ELR (cell line): Measurements from ENCODE around the gene SPATA3.
A peak's percentile ranks its signal among the peaks of the same experiment; 100 is the strongest.
"Not testable (repeated sequence)": the region's sequence is repeated elsewhere in the genome, so short reads cannot be mapped to it uniquely, and the experiment has no call there.

Source experiments
- DNase-seq: peaks from one replicate; pipeline ENCODE4 v3.0.0-alpha.2; 2015; ENCODE audit warnings: low read depth

SPATA3 gene

DNA sequence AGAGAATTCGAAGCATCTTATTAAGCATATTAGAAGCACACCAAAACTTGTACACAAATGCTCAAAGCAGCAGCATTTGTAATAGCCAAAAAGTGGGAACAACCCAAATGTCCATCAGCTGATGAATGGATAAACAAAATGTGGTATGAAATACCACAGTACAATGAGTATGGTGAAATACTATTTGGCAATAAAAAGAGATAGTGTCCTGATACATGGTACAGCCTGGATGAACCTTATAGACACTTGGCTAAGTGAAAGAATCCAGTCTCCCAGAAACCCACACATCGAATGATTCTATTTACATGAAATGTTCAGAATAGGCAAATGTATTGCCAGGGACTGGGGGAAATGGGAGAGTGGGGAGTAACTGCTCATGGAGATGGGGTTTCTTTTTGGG lies 3.0 kb downstream of the SPATA3 start:
- no peak for DNase-seq

DNA sequence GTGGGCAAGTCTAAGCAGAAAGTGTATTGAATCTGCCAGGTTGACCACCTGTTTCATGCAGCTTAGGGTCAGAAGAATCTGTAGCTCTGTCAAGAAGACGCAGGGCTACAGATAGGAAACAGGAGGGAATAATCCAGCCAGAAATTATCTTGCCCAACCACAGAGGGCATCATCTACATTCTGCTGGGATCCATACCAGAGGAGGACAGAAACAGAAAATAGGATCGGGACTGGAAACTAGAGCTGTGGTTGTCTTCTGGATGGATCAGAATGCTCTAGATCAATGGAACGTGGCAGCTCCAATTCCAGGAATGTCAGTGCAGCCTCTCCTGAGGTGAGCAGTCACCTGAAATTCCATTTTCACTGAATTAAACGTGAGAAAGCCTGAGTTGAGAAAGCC lies 3.6 kb downstream of the SPATA3 start:
- no peak for DNase-seq

GRCh38 chr2:231000211-231000904 lies 4.4 kb downstream of the SPATA3 start:
- DNase-seq = no peak

- DNase-seq = no peak
These were observed 5.1 kb downstream of the SPATA3 start for GRCh38 chr2:231001036-231001435.

GRCh38 chr2:231001921-231002320 lies 6.0 kb downstream of the SPATA3 start:
- no peak for DNase-seq

- no peak for DNase-seq
These were observed 6.7 kb downstream of the SPATA3 start for GRCh38 chr2:231002641-231003040.

DNA sequence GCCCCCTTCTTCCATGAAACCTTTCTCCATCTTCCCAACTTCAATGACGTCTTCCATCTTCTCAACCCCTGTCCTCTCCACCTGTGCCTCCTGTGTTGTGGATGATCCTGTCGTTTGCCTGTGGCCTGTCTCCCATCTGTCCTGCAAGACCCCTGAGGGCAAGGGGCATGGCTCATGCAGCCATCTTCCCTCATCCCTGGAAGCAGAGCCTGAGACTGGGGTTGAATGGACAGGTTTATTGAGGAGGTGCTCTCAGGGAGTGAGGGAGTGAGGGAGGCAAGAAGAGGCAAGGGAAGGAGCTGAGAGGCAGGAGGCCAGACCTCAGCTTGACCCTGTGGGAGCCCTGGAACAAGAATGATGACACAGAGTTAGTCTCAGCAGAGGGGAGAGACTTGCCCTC lies 7.3 kb downstream of the SPATA3 start:
- no peak for DNase-seq

DNA sequence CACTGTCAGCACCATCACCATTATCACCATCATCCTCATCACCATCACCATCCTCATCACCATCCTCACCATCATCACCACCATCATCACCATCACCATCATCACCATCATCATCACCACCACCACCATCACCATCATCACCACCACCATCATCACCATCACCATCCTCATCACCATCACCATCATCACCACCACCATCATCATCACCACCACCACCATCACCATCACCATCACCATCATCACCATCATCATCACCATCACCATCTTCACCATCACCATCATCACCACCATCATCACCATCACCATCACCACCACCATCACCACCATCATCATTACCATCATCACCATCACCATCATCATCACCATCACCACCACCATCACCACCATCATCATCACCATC lies 9.0 kb downstream of the SPATA3 start:
- not testable (repeated sequence) for DNase-seq

DNA sequence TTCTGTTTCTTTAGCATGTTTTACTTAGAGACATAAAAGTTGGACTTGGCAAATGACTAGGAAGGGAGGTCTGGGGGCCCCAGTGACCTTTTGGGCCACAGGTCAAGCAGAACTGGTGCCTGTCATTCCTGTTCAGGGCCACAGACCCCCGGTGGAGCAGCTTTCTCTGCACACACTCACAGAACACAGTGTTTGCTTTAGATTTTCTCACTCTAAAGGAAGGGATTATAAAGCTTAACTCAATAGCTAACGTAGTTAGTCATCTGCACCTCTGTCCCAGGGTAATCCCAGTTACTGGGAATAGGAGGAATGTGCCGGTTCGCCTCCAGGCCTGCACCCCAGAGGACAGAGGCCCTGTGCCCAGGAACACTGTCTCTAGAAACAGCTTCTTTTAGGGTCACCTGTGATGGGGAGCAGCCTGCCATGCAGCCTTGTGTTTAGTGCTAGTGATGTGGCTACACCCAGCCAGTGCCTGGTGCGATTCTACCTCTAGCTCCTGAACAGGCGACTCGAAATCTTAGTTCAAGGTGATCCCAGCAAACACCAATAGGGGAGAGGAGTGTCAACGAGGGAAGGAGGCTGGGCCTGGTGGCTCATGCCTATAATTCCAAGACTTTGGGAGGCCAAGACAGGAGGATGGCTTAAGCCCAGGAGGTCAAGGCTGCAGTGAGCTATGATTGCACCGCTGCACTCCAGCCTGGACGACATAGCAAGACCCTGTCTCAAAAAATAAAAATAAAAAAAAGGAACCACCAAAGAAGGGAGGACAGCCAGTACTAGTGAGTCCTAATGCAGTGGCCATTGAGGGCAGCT lies 11.6 kb downstream of the SPATA3 start:
- DNase-seq = no peak

DNA sequence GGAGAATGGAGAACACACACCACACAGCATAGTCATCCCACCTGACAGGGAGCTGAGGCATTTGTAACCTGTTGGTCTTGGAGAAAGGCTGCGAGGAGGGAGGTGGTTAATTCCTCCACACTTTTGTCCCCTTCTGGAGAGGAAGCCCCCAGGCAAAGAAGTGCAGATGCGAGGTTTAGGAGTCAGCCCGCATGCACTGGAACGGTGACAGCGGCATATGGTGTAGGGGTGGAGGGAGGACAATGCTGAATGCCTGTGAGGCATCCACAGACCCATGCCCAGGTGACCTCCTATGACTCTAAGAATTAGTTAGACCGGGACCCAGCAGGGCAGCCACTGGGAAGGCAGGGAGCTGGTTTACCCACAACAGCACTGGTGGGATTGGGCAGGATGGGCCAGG lies 12.2 kb downstream of the SPATA3 start:
- DNase-seq = no peak

DNA sequence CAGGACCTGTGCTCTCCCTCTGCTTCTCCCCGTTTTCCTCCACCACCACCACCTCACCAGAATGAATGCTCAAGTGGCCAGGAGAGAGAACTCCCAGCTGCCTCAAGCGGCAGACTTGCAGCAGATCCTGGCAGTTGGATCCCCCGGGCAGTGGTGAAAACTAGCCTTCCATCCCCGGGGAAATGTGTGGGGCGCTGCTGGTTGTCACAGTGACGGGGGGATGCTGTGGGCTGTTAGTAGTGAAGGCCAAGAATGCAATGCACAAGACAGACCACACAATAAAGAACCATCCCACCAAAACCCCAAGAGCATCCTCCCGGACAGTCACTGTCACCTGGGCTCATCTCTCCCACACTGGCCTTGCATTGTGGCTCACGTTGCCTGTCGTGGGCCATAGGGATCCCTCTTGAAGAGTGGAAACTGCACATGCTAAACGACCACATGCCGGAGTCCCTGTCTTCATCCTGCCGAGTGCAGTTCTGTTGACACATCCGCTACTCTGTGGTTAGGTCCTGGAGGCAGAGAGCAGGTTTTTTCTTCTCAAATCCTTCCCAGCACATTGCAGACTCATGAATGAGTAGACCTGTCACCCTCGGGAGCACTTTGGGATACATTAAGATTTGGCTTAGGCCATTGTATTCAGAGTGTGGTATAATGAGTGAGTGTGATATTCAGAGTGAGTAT lies 13.5 kb downstream of the SPATA3 start:
- DNase-seq = peak; percentile 29

DNA sequence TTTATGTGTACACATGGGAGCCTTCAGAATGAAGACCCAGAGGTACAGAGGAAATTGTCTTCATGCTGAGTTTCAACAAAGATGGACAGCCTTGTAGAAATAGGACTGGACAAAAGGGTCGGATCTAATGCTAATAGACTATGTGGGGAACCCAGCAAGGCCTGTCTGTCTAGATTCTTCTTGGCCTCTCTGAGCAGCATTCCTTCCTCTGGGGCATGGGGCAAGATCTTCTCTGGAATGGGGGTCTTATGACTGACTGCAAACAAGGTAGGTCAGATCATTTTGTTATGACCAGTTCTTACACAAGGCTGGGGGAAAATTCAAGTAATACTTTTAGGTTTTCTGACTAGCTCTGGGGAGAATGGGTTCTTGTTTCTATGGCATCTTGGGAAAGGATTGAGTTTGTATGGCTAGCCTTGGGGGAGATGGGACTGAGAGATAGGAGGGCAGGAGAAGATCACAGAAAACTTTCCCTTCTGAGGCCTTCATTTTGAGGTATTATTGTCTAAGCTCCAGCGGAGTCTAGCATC lies 14.3 kb downstream of the SPATA3 start:
- DNase-seq = no peak

- no peak for DNase-seq
These were observed 15.6 kb downstream of the SPATA3 start for GRCh38 chr2:231011526-231011925.

GRCh38 chr2:231012463-231012862 lies 16.5 kb downstream of the SPATA3 start:
- no peak for DNase-seq

- no peak for DNase-seq
These were observed 17.9 kb downstream of the SPATA3 start for GRCh38 chr2:231013820-231014219.

- DNase-seq = no peak
These were observed 19.6 kb downstream of the SPATA3 start for GRCh38 chr2:231015478-231015877.

GRCh38 chr2:231015926-231016325 lies 20.0 kb downstream of the SPATA3 start:
- DNase-seq = no peak

- no peak for DNase-seq
These were observed 20.8 kb downstream of the SPATA3 start for GRCh38 chr2:231016566-231017230.

- no peak for DNase-seq
These were observed 21.3 kb downstream of the SPATA3 start for GRCh38 chr2:231017231-231017598.

DNA sequence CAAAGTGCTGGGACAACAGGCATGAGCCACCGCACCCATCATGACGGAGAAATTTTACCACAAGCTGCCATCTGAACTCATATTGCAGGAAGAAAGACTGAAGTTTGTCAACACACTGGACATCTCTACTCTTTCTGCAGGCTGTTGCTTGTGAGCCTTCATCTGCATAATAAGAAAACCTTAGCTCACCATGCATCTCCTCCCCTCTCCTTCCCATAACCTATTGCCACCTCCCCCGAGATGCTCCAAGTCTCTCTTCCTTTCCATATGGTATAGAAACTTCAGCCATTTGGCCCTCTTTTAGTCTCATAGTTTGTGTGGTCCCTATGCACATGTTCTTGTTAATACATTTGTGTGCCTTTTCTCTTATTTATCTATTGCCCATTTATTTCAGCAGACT lies 22.3 kb downstream of the SPATA3 start:
- no peak for DNase-seq

- DNase-seq = not testable (repeated sequence)
These were observed 29.1 kb downstream of the SPATA3 start for GRCh38 chr2:231025059-231025458.

DNA sequence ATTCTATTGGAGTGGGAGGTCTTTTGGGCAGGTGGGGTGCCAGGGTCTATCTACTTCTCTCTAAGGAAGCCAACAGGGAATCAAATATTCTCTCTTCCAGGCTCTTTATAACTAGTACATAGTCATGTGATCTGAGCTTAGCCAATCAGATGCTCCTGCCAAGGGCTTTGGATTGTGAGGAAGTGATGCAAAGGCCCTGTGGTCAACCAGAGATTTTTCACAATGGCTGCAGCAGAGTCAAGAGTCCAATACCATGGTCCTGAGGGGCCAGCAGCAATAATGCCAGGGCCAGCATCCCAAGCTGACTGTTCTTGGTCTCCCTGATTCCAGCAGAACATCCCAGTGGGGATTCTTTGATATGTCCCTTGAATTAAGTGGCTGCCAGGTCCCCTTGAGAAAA lies 33.0 kb downstream of the SPATA3 start:
- DNase-seq = no peak
